Measurements from ENCODE around the gene ZNF467. TPM values are rescaled to one million over a fixed set of nuclear protein-coding genes. Genes with fewer than 3 reads are reported as not detected.

Gene ZNF467
- total and polyA plus RNA-seq, 2 of the 8 experiments (the other 6 are each of a cell fraction or from before 2014, with no cell fraction given): 0.50 to 0.51 TPM

DNA sequence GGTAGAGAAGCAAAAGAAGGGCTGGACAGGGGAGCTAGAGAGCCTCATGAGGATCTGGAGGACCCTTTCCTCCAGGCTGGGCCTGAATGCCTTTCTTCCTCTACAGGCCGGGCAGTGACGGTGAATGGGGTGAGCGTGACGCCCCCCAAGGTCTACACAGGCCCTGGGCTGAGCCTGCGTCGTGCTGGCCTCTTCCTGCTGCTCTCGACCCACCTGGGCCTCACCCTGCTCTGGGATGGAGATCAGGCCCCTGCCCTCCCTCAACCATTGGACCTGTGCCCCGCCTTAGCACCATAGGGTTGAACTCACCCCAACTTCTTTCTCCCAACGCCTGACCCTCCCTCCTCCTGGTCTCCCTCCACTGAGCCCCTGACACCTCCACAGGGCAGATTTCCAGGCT lies 12.6 kb upstream of the ZNF467 start:
- no peak overlapping the region for H3K14ac ChIP-seq (ENCODE audit: insufficient read length)
- ChIA-PET CTCF (ENCODE audit: partially characterized antibody) (interaction anchor here (1.0 to 11.8 kb wide), 7 partner anchors 9 to 82 kb away, joined by 3 to 120 read pairs (median 107); partner anchors contain the start of gene ZNF467), POLR2A (ENCODE audit: partially characterized antibody) (no interaction called here)
- H3K9me3 ChIP-seq (ENCODE audit: insufficient read depth in 2 of 2, low read depth in 1 of 2, low read length in 1 of 2): no peaks in the 10 kb centered on the region
- H3K4me1 ChIP-seq (replicated peaks in 1 of 4; ENCODE audit: control insufficient read depth in 3 of 4, insufficient read depth in 4 of 4, low read length in 3 of 4): peaks cover 0 to 19% (median 8%) of the 10 kb centered on the region in 4 experiments; a peak in 6 of 7 replicates
- H2BK120ac ChIP-seq (replicated peaks; ENCODE audit: low read depth, low read length): no peak overlapping the region
- no peak overlapping the region for H3K4me2 ChIP-seq (ENCODE audit: insufficient read depth in 1 of 2, low read depth in 2 of 2, low read length in 2 of 2)
- DNase-seq (ENCODE audit: low read depth in 1 of 2, low spot score in 2 of 2) (no peak), FAIRE-seq (no peak)
- 81% methylated on average over 9 of the region's 9 CpGs; no CpG with 5 or more reads in 1 of the 2 experiments for WGBS, 2 experiments (ENCODE audit: extremely low coverage in 1 of 2, insufficient coverage in 1 of 2, insufficient read length in 1 of 2, insufficient replicate concordance in 2 of 2, low coverage in 1 of 2, low lambda C conversion rate in 2 of 2, missing lambda C conversion rate in 1 of 2)
- H3K36me3 ChIP-seq (ENCODE audit: control insufficient read depth in 2 of 4, insufficient read depth in 4 of 4, low read length in 3 of 4): no peaks in the 10 kb centered on the region
- H3K23ac ChIP-seq (ENCODE audit: insufficient read length): no peak overlapping the region
- H4K20me1 ChIP-seq (replicated peaks in 1 of 2; ENCODE audit: control insufficient read depth in 1 of 2, insufficient read depth in 2 of 2, low read length in 2 of 2): peaks cover 0 to 2% of the 10 kb centered on the region in 2 experiments
- H3K79me1 ChIP-seq (ENCODE audit: low read depth, low read length): no peaks in the 10 kb centered on the region
- H4K8ac ChIP-seq (ENCODE audit: extremely low read depth, insufficient read depth, low read length): no peak overlapping the region
- no peak overlapping the region for H2AFZ ChIP-seq (ENCODE audit: low read length)
- TF ChIP-seq CREB1 (IDR thresholded peaks at IDR 0.05): no peak
- H4K5ac ChIP-seq (ENCODE audit: insufficient read length, low read depth, low read length): no peak overlapping the region
- H3K4me3 ChIP-seq (ENCODE audit: extremely low read depth in 1 of 4, insufficient read depth in 2 of 4, low read depth in 3 of 4, low read length in 4 of 4): no peak overlapping the region
- no peak overlapping the region for H3K56ac ChIP-seq (replicated peaks; ENCODE audit: insufficient read length, low read depth, low read length)
- no peak overlapping the region for H2BK15ac ChIP-seq (ENCODE audit: low read length)
- H3K23me2 ChIP-seq (ENCODE audit: low read depth, low read length): peaks cover 2% of the 10 kb centered on the region; the same call in 1 of the 2 replicates
- no peaks in the 10 kb centered on the region for H3K79me2 ChIP-seq (ENCODE audit: control insufficient read depth in 1 of 2, insufficient read depth in 2 of 2, low read length in 2 of 2)
- no peak overlapping the region for H3K9ac ChIP-seq (replicated peaks in 1 of 4; ENCODE audit: extremely low read depth in 1 of 4, low read depth in 3 of 4, low read length in 3 of 4)
- no peak overlapping the region for H2BK5ac ChIP-seq (ENCODE audit: low read depth, low read length)
- H3K18ac ChIP-seq (ENCODE audit: extremely low read depth, low read length): no peak overlapping the region
- no peak overlapping the region for H4K91ac ChIP-seq (replicated peaks; ENCODE audit: insufficient read length, low read length)
- no peak overlapping the region for H2BK12ac ChIP-seq (ENCODE audit: low read depth, low read length)
- no peak overlapping the region for H2BK20ac ChIP-seq (ENCODE audit: low read length)
- no peak overlapping the region for H3K4ac ChIP-seq (replicated peaks; ENCODE audit: insufficient read length, low read depth, low read length)
- H3K27ac ChIP-seq (ENCODE audit: low read depth, low read length): no peak overlapping the region
- H3K27me3 ChIP-seq (replicated peaks in 1 of 4; ENCODE audit: control insufficient read depth in 3 of 4, extremely low read depth in 1 of 4, insufficient read depth in 3 of 4, low read length in 3 of 4): peaks cover 8 to 38% (median 32%) of the 10 kb centered on the region in 4 experiments
- H2AK5ac ChIP-seq (ENCODE audit: low read depth, low read length): no peak overlapping the region

All from H1 (cell line).